22Rv1 (cell line): ENCODE measurements around the gene DPCD.

ENCODE experiments used
- H3K27ac ChIP-seq: fragments of 450-650 bp; 2 replicates; pipeline ENCODE4 v1.5.1; 2017
- ZFX ChIP-seq: fragments of 450-650 bp; IDR thresholded peaks from 2 replicates; pipeline ENCODE4 v1.6.1; 2017; ENCODE audit warnings: antibody characterized with exemption, borderline replicate concordance
- TF ChIP-seq, protein P1 (sequence below): fragments of 450-650 bp; IDR thresholded peaks from 2 replicates; pipeline ENCODE4 v1.5.1; 2017; ENCODE audit warnings: mild to moderate bottlenecking

The DPCD gene

DNA sequence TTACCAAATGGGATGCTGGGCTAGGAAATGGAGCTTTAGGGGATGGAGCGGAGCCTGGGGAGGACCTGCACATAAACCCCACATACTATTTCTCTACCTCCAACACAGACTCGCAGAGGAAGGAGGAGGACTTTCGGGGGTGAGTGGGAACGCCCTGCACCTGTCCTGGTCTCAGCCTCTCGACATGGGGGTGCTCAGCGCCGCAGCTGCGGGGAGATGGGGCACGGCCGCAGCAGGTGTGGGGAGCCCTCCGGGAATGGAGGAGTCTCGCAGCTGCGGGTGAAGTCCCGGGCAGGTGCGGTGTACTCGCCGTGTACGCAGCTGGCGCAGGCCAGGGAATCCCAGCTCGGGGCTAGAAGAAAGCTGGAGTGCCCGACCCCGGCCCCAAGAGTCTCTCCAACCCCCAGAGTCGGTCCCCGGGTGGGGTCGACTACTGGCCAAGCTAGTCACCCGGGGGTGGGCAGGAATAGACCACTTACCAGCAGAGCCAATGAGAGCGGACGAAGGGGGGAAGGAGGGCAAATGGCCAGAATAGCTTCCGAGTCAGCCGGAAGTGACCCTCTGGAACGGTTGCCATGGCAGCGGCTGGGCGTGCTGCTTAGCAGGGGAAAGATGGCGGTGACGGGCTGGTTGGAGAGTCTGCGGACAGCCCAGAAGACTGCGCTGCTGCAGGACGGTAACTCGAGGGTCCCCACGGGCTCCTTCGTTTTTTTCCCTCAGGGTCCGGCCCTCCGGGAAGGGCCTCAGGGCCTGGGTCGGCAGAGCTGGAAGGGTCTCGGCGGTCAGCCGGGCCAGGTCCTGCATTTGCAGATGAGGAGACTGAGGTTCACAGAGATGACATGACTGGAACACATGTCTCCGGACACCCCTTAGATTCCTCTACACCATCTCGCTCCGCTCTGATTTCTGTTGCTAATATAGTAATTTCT is at the start of gene DPCD, which contains the start of gene POLL:
Gene DPCD, plus strand, starts transcription at position 597 of the 929 bp plus-strand sequence. Its CDS starts 16 bp downstream, at position 613.
Gene POLL, minus strand, starts transcription at position 533 of the 929 bp plus-strand sequence. CDS start 897 bp downstream, outside the sequence.
- peak within 1 kb of the TSS; percentile 53 for H3K27ac ChIP-seq

DNA sequence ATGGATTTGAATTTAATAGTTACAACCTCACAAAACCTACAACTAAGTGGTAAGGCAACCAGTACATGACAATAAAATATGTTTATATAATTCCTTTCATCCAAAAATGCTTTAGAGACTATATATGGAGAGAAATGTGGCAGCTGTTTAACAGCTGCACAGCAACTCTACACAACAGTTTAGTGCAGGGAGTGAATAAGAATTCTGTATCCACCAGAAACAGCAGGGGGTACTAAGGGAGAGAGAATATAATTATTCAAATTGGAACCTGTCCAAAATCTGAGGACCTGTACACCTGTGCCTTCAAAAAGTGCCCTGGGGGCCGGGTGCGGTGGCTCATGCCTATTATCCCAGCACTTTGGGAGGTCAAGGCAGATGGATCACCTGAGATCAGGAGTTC is 49.7 kb upstream of the DPCD start:
- no peak overlapping the region for H3K27ac ChIP-seq
- TF ChIP-seq ZFX: no peak
- TF ChIP-seq, protein P1, sequence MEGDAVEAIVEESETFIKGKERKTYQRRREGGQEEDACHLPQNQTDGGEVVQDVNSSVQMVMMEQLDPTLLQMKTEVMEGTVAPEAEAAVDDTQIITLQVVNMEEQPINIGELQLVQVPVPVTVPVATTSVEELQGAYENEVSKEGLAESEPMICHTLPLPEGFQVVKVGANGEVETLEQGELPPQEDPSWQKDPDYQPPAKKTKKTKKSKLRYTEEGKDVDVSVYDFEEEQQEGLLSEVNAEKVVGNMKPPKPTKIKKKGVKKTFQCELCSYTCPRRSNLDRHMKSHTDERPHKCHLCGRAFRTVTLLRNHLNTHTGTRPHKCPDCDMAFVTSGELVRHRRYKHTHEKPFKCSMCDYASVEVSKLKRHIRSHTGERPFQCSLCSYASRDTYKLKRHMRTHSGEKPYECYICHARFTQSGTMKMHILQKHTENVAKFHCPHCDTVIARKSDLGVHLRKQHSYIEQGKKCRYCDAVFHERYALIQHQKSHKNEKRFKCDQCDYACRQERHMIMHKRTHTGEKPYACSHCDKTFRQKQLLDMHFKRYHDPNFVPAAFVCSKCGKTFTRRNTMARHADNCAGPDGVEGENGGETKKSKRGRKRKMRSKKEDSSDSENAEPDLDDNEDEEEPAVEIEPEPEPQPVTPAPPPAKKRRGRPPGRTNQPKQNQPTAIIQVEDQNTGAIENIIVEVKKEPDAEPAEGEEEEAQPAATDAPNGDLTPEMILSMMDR: no peak

More for the DNA sequence above, at the start of gene DPCD, which contains the start of gene POLL:
- no peak for TF ChIP-seq ZFX
- TF ChIP-seq, protein P1: no peak

DNA sequence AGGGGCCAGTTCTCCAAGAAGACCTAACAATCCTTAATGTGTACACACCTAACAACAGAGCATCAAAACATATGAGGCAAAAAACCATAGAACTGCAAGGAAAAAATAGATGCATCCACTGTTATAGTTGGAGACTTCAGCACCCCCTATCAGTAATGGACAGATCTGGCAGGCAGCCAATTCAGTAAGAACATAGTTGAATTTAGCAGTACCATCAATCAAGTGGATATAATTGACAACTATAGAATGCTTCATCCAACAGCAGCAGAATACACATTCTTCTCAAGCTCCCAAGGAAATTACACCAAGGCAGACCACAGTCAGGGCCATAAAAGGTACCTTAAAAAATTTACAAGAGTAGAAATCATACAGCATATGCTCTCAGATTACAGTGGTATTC is 42.2 kb upstream of the DPCD start:
- no peak overlapping the region for H3K27ac ChIP-seq
- TF ChIP-seq, protein P1: no peak
- no peak for TF ChIP-seq ZFX

DNA sequence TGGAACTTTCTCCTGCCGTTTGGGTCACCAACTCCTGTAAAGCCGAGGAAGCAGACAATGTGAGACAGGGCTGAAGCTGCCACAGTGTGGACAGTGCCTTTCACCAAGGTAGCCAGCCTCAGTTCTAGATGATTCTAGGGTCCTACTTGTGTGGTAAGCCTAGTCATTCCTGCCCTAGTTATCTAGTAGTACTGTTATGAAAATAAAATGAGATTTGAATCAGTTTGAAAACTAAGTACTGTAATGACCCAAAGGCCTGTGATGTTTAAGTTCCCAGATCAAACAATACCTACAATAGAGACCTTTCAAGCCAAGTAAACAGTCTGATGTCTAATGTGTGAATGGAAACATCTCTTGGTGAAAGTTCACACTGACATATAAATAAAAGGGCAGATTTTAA is 37.2 kb upstream of the DPCD start:
- TF ChIP-seq, protein P1: no peak
- TF ChIP-seq ZFX: no peak
- H3K27ac ChIP-seq: no peak overlapping the region

DNA sequence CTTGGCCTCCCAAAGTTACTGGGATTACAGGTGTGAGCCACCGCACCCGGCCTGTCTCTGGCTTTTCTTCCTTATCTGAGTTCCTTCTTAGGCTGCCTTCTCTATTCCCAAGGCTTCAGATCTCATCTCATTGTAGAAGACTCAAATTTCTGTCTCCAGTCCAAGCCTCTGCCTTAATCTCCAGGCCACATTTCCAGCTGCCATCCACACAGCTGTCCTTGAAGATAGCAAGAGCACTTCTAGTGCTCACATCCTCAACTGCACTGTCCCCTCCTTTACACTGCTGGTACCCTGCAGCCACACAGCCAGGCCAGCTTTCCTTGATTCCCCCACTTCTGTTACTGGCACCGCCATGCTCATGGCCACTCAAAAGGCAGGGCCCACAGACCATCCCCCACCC is 35.7 kb upstream of the DPCD start:
- no peak overlapping the region for H3K27ac ChIP-seq
- TF ChIP-seq, protein P1: no peak
- no peak for TF ChIP-seq ZFX

DNA sequence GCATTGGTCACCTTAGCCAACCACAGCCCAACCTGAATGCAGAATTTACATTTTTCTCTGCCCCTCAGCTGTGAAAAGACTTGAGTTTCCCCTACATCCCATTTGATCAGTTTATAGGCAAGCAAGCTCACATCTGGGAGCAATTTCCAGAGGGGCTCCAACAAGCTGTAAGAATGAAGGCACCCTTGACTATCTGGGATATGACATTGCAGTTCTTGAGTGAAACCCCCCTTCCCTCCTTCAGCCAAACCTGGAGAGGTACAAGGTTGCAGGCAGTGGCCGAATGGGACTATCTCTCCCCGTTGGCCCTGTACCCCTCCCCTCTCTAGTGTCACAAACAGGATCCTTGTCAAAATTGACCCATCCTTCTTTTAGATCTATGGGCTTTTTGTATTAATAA is 30.6 kb upstream of the DPCD start:
- TF ChIP-seq, protein P1: no peak
- no peak for TF ChIP-seq ZFX
- no peak overlapping the region for H3K27ac ChIP-seq

DNA sequence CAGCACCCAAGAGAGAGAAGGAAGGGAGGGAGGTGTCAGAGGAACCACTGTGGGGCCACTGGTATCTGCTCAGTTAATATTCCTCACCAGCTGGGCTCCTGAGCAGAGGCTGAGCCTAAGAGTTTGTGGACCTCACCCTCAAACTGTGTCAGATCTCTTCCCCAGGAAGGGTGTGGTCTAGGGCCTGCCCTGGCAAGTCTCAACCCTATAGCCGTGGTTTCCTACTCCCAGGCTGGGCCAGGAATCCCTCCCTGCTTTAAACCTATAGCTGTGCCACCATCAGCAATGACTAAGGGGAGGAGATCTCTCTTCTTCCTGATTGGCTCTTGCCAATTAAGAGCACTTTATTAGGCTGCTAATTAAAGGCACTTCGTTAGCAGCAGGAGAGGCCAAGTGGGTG is 29.9 kb upstream of the DPCD start:
- TF ChIP-seq, protein P1: no peak
- no peak for TF ChIP-seq ZFX
- H3K27ac ChIP-seq: no peak overlapping the region
